Mesenchymal stem cell (in vitro differentiated cells and primary cell): Measurements from ENCODE around the gene NEK4.
A peak's percentile ranks its signal among the peaks of the same experiment; 100 is the strongest.

ENCODE experiments used
- DNase-seq: peaks from one replicate; pipeline ENCODE4 v3.0.0-alpha.2; 2013
- H2AFZ ChIP-seq: one replicate; pipeline ENCODE4 v1.6.1; 2013; ENCODE audit warnings: low read depth, mild to moderate bottlenecking, control low read depth, inconsistent platforms, low read length, moderate library complexity
- H2AK5ac ChIP-seq: 2 replicates; pipeline ENCODE4 v1.6.1; 2013; ENCODE audit warnings: low read length, moderate library complexity, mild to moderate bottlenecking, inconsistent platforms; ENCODE audit not compliant: severe bottlenecking
- H2BK120ac ChIP-seq: one replicate; pipeline ENCODE4 v1.6.1; 2013; ENCODE audit warnings: low read depth, mild to moderate bottlenecking, inconsistent platforms, low read length, moderate library complexity
- H2BK12ac ChIP-seq, 2 experiments: one replicate each; pipeline ENCODE4 v1.6.1; 2013; ENCODE audit warnings: inconsistent platforms in 2 of 2, low read length in 2 of 2, mild to moderate bottlenecking in 2 of 2, moderate library complexity in 2 of 2, control low read depth in 1 of 2
- H2BK15ac ChIP-seq: one replicate; pipeline ENCODE4 v1.6.1; 2013; ENCODE audit warnings: mild to moderate bottlenecking, low read depth, inconsistent platforms; ENCODE audit not compliant: poor library complexity, severe bottlenecking
- H2BK5ac ChIP-seq: 2 replicates; pipeline ENCODE4 v1.6.1; 2013; ENCODE audit warnings: low read depth, mild to moderate bottlenecking, low read length, control low read depth, inconsistent platforms; ENCODE audit not compliant: poor library complexity, severe bottlenecking
- H3K14ac ChIP-seq, 2 experiments: one replicate each; pipeline ENCODE4 v1.6.1; 2013; ENCODE audit warnings: inconsistent platforms in 2 of 2, low read length in 2 of 2, control low read depth in 1 of 2, mild to moderate bottlenecking in 1 of 2, moderate library complexity in 1 of 2
- H3K18ac ChIP-seq, 2 experiments: one replicate each; pipeline ENCODE4 v1.6.1; 2013; ENCODE audit warnings: inconsistent platforms in 2 of 2, low read length in 2 of 2, control low read depth in 1 of 2, low read depth in 1 of 2, mild to moderate bottlenecking in 1 of 2
- H3K23ac ChIP-seq, 2 experiments: one replicate each; pipeline ENCODE4 v1.6.1; 2013; ENCODE audit warnings: inconsistent platforms in 2 of 2, low read length in 2 of 2, mild to moderate bottlenecking in 2 of 2, moderate library complexity in 2 of 2, control low read depth in 1 of 2
- H3K27ac ChIP-seq: 2 replicates; pipeline ENCODE4 v1.5.1; 2013; ENCODE audit warnings: mild to moderate bottlenecking, moderate library complexity, low read length, control low read depth, inconsistent platforms; ENCODE audit not compliant: poor library complexity, severe bottlenecking
- H3K27me3 ChIP-seq, 2 experiments: 2 replicates each; pipeline versions ENCODE4 v1.6.1 to v1.7.0; 2013; ENCODE audit warnings: low read length in 2 of 2, mild to moderate bottlenecking in 2 of 2, moderate library complexity in 2 of 2, control low read depth in 1 of 2, inconsistent platforms in 1 of 2; ENCODE audit not compliant: control insufficient read depth in 1 of 2, insufficient read depth in 1 of 2
- H3K36me3 ChIP-seq, 2 experiments: 2 replicates each; pipeline versions ENCODE4 v1.6.1 to v1.7.0; 2013; ENCODE audit warnings: low read length in 2 of 2, control low read depth in 1 of 2, inconsistent platforms in 1 of 2, low read depth in 1 of 2, mild to moderate bottlenecking in 1 of 2; ENCODE audit not compliant: insufficient read depth in 2 of 2, control insufficient read depth in 1 of 2
- H3K4ac ChIP-seq, 2 experiments: one replicate each; pipeline ENCODE4 v1.6.1; 2013; ENCODE audit warnings: inconsistent platforms in 2 of 2, low read length in 2 of 2, mild to moderate bottlenecking in 2 of 2, moderate library complexity in 2 of 2, control low read depth in 1 of 2, low read depth in 1 of 2
- H3K4me1 ChIP-seq: 2 replicates; pipeline ENCODE4 v1.6.1; 2013; ENCODE audit warnings: low read depth, low read length, control low read depth; ENCODE audit not compliant: control insufficient read depth, insufficient read depth
- H3K4me2 ChIP-seq: 2 replicates; pipeline ENCODE4 v1.6.1; 2013; ENCODE audit warnings: low read length, mild to moderate bottlenecking, inconsistent platforms; ENCODE audit not compliant: poor library complexity, severe bottlenecking
- H3K4me3 ChIP-seq, 2 experiments: 2 replicates each; pipeline versions ENCODE4 v1.5.1 to v1.7.0; 2013; ENCODE audit warnings: low read length in 2 of 2, mild to moderate bottlenecking in 2 of 2, control low read depth in 1 of 2, low read depth in 1 of 2; ENCODE audit not compliant: insufficient read depth in 1 of 2
- H3K79me1 ChIP-seq: replicated peaks from 2 replicates; pipeline ENCODE4 v1.6.1; 2013; ENCODE audit warnings: mild to moderate bottlenecking, control low read depth, low read length, inconsistent platforms; ENCODE audit not compliant: poor library complexity, severe bottlenecking
- H3K9ac ChIP-seq: 2 replicates; pipeline ENCODE4 v1.7.0; 2013; ENCODE audit warnings: mild to moderate bottlenecking, low read length, moderate library complexity
- H3K9me3 ChIP-seq: 2 replicates; pipeline ENCODE4 v1.7.0; 2013; ENCODE audit warnings: mild to moderate bottlenecking, low read length; ENCODE audit not compliant: control insufficient read depth
- H4K8ac ChIP-seq: one replicate; pipeline ENCODE4 v1.6.1; 2013; ENCODE audit warnings: inconsistent platforms, mild to moderate bottlenecking, low read length, moderate library complexity
- H4K91ac ChIP-seq: one replicate; pipeline ENCODE4 v1.6.1; 2013; ENCODE audit warnings: mild to moderate bottlenecking, low read length, inconsistent platforms
- WGBS: methylation state at CpG from one replicate; pipeline ENCODE4 v1.1.7; 2013; ENCODE audit warnings: mixed read lengths; 5-methylcytosine and 5-hydroxymethylcytosine counted together

NEK4 gene

DNA sequence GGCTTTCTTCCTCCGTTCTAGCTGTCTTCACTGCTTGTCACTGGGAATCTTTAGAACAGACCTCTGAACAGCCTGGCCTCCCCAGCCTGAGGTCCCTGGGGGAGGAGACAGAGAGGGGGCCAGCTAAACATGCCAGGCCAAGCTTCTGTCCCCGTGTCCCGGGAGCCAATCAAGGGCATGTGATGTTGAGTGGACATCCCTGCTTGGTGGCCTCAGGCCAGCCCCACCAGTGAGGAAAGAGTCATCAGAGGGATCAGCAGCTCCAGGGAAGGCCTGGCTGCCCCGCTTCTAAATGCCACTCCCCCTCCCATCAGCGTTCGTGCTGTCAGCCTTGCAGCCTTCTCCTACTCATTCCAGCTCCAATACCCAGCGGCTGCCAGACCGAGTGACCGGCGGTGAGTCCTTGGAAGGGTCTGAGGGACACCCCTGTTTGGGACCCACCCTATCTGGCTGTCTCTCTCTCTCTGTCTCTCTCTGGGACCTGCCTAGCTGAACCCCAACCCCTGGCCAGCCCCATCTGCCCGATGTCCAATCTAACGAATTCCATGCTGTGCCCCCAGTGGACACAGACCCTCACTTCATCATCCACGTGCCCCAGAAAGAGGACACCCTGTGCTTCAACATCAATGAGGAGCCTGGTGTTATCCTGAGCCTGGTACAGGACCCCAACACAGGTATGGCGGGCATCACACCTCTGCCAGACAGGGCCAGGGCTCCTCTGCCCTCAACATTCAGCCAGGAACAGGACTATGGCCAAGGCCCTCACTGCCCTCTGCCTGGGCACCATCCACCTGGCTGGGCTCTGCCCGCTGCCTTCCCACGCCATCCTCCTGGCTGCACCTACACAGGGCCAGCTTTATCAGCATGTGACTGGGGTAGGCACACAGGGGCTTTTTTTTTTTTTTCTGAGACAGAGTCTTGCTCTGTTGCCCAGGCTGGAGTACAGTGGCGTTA is 17.2 kb upstream of the NEK4 start:
- Histone ChIP-seq H3K27ac (no peak overlapping the region), H2BK12ac (no peak overlapping the region), H3K36me3 (peaks cover 0 to 5% of the 10 kb centered on the region in 2 experiments), H3K23ac (no peak overlapping the region), H3K4me2 (no peak overlapping the region), H2BK120ac (no peak overlapping the region), H2AFZ (no peak overlapping the region), H3K9ac (peak overlapping the region; percentile 49), H3K9me3 (no peaks in the 10 kb centered on the region), H3K79me1 (no peaks in the 10 kb centered on the region), H3K4ac (no peak overlapping the region), H4K8ac (no peak overlapping the region), H2BK5ac (no peak overlapping the region), H3K18ac (no peak overlapping the region), H4K91ac (no peak overlapping the region), H3K4me3 (no peak overlapping the region), H2AK5ac (no peak overlapping the region), H2BK15ac (no peak overlapping the region), H3K4me1 (peaks cover 3% of the 10 kb centered on the region), H3K14ac (no peak overlapping the region), H3K27me3 (peaks cover 28 to 74% of the 10 kb centered on the region in 2 experiments)
- WGBS = 83% methylated on average over 15 of the region's 17 CpGs
- no peak for DNase-seq

DNA sequence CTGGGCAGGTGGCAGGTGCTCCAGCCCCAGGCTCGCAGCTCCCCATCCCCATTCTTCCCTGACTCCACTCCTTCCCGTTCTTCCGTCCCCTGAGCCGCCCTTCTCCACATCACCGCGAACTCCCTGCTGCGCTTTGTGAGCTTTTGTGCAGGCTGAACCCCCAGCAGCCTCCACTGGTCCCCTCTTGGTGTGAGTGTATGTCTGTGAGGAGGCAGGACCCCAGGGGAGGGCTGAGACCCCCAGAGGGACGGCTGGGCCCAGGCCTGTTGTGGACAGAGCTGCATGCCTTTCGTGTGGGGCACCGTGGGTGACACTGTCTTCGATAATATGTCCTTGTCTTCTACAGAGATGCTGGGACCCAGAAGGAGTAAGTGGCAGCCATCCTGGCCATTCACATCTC is 16.5 kb upstream of the NEK4 start:
- Histone ChIP-seq H3K4ac (no peak overlapping the region), H3K9me3 (no peaks in the 10 kb centered on the region), H4K91ac (no peak overlapping the region), H2AFZ (no peak overlapping the region), H3K27ac (no peak overlapping the region), H3K9ac (peak overlapping the region; percentile 49), H3K4me2 (no peak overlapping the region), H2BK12ac (no peak overlapping the region), H3K23ac (no peak overlapping the region), H3K14ac (no peak overlapping the region), H3K79me1 (no peaks in the 10 kb centered on the region), H4K8ac (no peak overlapping the region), H2BK5ac (no peak overlapping the region), H3K4me1 (peaks cover 3% of the 10 kb centered on the region), H2BK120ac (no peak overlapping the region), H2AK5ac (no peak overlapping the region), H3K4me3 (no peak overlapping the region), H3K36me3 (peaks cover 0 to 5% of the 10 kb centered on the region in 2 experiments), H3K27me3 (peaks cover 35 to 74% of the 10 kb centered on the region in 2 experiments), H2BK15ac (no peak overlapping the region), H3K18ac (no peak overlapping the region)
- DNase-seq = no peak
- whole genome bisulfite sequencing = 82% methylated on average over 10 of the region's 11 CpGs

DNA sequence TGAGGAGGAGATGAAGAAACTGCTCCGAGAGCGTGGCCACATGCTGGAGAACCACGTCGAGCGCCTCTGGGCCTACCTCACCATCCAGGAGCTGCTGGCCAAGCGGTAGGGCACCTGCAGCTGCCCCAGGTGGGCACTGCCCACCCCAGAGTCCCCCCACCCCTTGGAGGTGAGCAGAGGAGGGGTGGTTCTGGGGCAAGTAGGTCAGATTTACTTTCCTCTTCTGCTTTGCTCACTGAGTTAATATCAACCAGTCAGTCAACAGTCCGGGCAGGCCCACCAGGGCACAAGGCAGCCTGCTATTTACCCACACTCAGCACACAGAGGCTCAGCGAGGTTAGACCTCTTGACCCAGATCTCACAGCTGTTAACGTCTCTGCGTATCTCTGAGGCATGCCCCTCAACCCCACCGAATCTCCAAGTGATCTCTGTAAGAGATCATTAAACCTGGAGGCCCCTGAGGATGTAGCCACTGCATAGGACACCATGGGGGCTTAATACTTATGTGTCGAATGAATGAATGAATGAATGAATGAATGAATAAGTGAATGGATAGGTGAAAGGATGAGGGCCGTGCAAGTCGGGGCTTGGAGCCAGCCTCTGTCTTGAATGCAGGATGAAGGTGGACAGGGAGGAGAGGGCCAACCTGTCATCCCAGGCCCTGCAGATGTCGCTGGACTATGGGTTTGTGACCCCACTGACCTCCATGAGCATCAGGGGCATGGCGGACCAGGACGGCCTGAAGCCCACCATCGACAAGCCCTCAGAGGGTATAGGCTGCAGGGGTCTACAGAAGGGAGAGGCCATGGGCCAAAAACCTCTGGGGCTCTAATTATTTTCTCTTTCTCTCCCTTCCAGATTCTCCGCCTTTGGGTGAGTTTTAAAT is 15.8 kb upstream of the NEK4 start:
- no peak overlapping the region for H2BK120ac ChIP-seq

More for the DNA sequence above, 15.8 kb upstream of the NEK4 start:
- no peak overlapping the region for H3K27ac ChIP-seq
- H3K4me3 ChIP-seq = no peak overlapping the region
- H3K36me3 ChIP-seq = peaks cover 0 to 5% of the 10 kb centered on the region in 2 experiments
- H3K18ac ChIP-seq = no peak overlapping the region
- no peak overlapping the region for H2AK5ac ChIP-seq
- no peaks in the 10 kb centered on the region for H3K9me3 ChIP-seq
- peaks cover 3% of the 10 kb centered on the region for H3K4me1 ChIP-seq
- H4K91ac ChIP-seq = no peak overlapping the region
- no peak overlapping the region for H2AFZ ChIP-seq
- H2BK5ac ChIP-seq = no peak overlapping the region
- H3K4ac ChIP-seq = no peak overlapping the region
- no peak overlapping the region for H3K14ac ChIP-seq
- no peak for DNase-seq
- no peak overlapping the region for H3K23ac ChIP-seq
- H3K79me1 ChIP-seq = no peaks in the 10 kb centered on the region
- WGBS = 83% methylated on average over 15 of the region's 19 CpGs
- H3K4me2 ChIP-seq = no peak overlapping the region
- no peak overlapping the region for H2BK12ac ChIP-seq
- H4K8ac ChIP-seq = no peak overlapping the region
- H2BK15ac ChIP-seq = no peak overlapping the region
- peaks cover 42 to 74% of the 10 kb centered on the region in 2 experiments for H3K27me3 ChIP-seq
- H3K9ac ChIP-seq = no peak overlapping the region
